Mesenchymal stem cell (in vitro differentiated cells and primary cell): ENCODE measurements around the gene PCSK6.

Experiments used
- DNase-seq: peaks from one replicate; pipeline ENCODE4 v3.0.0-alpha.2; 2013
- H2AFZ ChIP-seq: one replicate; pipeline ENCODE4 v1.6.1; 2013; ENCODE audit warnings: low read depth, mild to moderate bottlenecking, control low read depth, inconsistent platforms, low read length, moderate library complexity
- H2AK5ac ChIP-seq: 2 replicates; pipeline ENCODE4 v1.6.1; 2013; ENCODE audit warnings: low read length, moderate library complexity, mild to moderate bottlenecking, inconsistent platforms; ENCODE audit not compliant: severe bottlenecking
- H2BK120ac ChIP-seq: one replicate; pipeline ENCODE4 v1.6.1; 2013; ENCODE audit warnings: low read depth, mild to moderate bottlenecking, inconsistent platforms, low read length, moderate library complexity
- H2BK12ac ChIP-seq, 2 experiments: one replicate each; pipeline ENCODE4 v1.6.1; 2013; ENCODE audit warnings: inconsistent platforms in 2 of 2, low read length in 2 of 2, mild to moderate bottlenecking in 2 of 2, moderate library complexity in 2 of 2, control low read depth in 1 of 2
- H2BK15ac ChIP-seq: one replicate; pipeline ENCODE4 v1.6.1; 2013; ENCODE audit warnings: mild to moderate bottlenecking, low read depth, inconsistent platforms; ENCODE audit not compliant: poor library complexity, severe bottlenecking
- H2BK5ac ChIP-seq: 2 replicates; pipeline ENCODE4 v1.6.1; 2013; ENCODE audit warnings: low read depth, mild to moderate bottlenecking, low read length, control low read depth, inconsistent platforms; ENCODE audit not compliant: poor library complexity, severe bottlenecking
- H3K14ac ChIP-seq, 2 experiments: one replicate each; pipeline ENCODE4 v1.6.1; 2013; ENCODE audit warnings: inconsistent platforms in 2 of 2, low read length in 2 of 2, control low read depth in 1 of 2, mild to moderate bottlenecking in 1 of 2, moderate library complexity in 1 of 2
- H3K18ac ChIP-seq, 2 experiments: one replicate each; pipeline ENCODE4 v1.6.1; 2013; ENCODE audit warnings: inconsistent platforms in 2 of 2, low read length in 2 of 2, control low read depth in 1 of 2, low read depth in 1 of 2, mild to moderate bottlenecking in 1 of 2
- H3K23ac ChIP-seq, 2 experiments: one replicate each; pipeline ENCODE4 v1.6.1; 2013; ENCODE audit warnings: inconsistent platforms in 2 of 2, low read length in 2 of 2, mild to moderate bottlenecking in 2 of 2, moderate library complexity in 2 of 2, control low read depth in 1 of 2
- H3K27ac ChIP-seq: 2 replicates; pipeline ENCODE4 v1.5.1; 2013; ENCODE audit warnings: mild to moderate bottlenecking, moderate library complexity, low read length, control low read depth, inconsistent platforms; ENCODE audit not compliant: poor library complexity, severe bottlenecking
- H3K27me3 ChIP-seq, 2 experiments: 2 replicates each; pipeline versions ENCODE4 v1.6.1 to v1.7.0; 2013; ENCODE audit warnings: low read length in 2 of 2, mild to moderate bottlenecking in 2 of 2, moderate library complexity in 2 of 2, control low read depth in 1 of 2, inconsistent platforms in 1 of 2; ENCODE audit not compliant: control insufficient read depth in 1 of 2, insufficient read depth in 1 of 2
- H3K36me3 ChIP-seq, 2 experiments: 2 replicates each; pipeline versions ENCODE4 v1.6.1 to v1.7.0; 2013; ENCODE audit warnings: low read length in 2 of 2, control low read depth in 1 of 2, inconsistent platforms in 1 of 2, low read depth in 1 of 2, mild to moderate bottlenecking in 1 of 2; ENCODE audit not compliant: insufficient read depth in 2 of 2, control insufficient read depth in 1 of 2
- H3K4ac ChIP-seq, 2 experiments: one replicate each; pipeline ENCODE4 v1.6.1; 2013; ENCODE audit warnings: inconsistent platforms in 2 of 2, low read length in 2 of 2, mild to moderate bottlenecking in 2 of 2, moderate library complexity in 2 of 2, control low read depth in 1 of 2, low read depth in 1 of 2
- H3K4me1 ChIP-seq: 2 replicates; pipeline ENCODE4 v1.6.1; 2013; ENCODE audit warnings: low read depth, low read length, control low read depth; ENCODE audit not compliant: control insufficient read depth, insufficient read depth
- H3K4me2 ChIP-seq: 2 replicates; pipeline ENCODE4 v1.6.1; 2013; ENCODE audit warnings: low read length, mild to moderate bottlenecking, inconsistent platforms; ENCODE audit not compliant: poor library complexity, severe bottlenecking
- H3K4me3 ChIP-seq, 2 experiments: 2 replicates each; pipeline versions ENCODE4 v1.5.1 to v1.7.0; 2013; ENCODE audit warnings: low read length in 2 of 2, mild to moderate bottlenecking in 2 of 2, control low read depth in 1 of 2, low read depth in 1 of 2; ENCODE audit not compliant: insufficient read depth in 1 of 2
- H3K79me1 ChIP-seq: replicated peaks from 2 replicates; pipeline ENCODE4 v1.6.1; 2013; ENCODE audit warnings: mild to moderate bottlenecking, control low read depth, low read length, inconsistent platforms; ENCODE audit not compliant: poor library complexity, severe bottlenecking
- H3K9ac ChIP-seq: 2 replicates; pipeline ENCODE4 v1.7.0; 2013; ENCODE audit warnings: mild to moderate bottlenecking, low read length, moderate library complexity
- H3K9me3 ChIP-seq: 2 replicates; pipeline ENCODE4 v1.7.0; 2013; ENCODE audit warnings: mild to moderate bottlenecking, low read length; ENCODE audit not compliant: control insufficient read depth
- H4K8ac ChIP-seq: one replicate; pipeline ENCODE4 v1.6.1; 2013; ENCODE audit warnings: inconsistent platforms, mild to moderate bottlenecking, low read length, moderate library complexity
- H4K91ac ChIP-seq: one replicate; pipeline ENCODE4 v1.6.1; 2013; ENCODE audit warnings: mild to moderate bottlenecking, low read length, inconsistent platforms
- WGBS: methylation state at CpG from one replicate; pipeline ENCODE4 v1.1.7; 2013; ENCODE audit warnings: mixed read lengths; 5-methylcytosine and 5-hydroxymethylcytosine counted together

Gene PCSK6

DNA sequence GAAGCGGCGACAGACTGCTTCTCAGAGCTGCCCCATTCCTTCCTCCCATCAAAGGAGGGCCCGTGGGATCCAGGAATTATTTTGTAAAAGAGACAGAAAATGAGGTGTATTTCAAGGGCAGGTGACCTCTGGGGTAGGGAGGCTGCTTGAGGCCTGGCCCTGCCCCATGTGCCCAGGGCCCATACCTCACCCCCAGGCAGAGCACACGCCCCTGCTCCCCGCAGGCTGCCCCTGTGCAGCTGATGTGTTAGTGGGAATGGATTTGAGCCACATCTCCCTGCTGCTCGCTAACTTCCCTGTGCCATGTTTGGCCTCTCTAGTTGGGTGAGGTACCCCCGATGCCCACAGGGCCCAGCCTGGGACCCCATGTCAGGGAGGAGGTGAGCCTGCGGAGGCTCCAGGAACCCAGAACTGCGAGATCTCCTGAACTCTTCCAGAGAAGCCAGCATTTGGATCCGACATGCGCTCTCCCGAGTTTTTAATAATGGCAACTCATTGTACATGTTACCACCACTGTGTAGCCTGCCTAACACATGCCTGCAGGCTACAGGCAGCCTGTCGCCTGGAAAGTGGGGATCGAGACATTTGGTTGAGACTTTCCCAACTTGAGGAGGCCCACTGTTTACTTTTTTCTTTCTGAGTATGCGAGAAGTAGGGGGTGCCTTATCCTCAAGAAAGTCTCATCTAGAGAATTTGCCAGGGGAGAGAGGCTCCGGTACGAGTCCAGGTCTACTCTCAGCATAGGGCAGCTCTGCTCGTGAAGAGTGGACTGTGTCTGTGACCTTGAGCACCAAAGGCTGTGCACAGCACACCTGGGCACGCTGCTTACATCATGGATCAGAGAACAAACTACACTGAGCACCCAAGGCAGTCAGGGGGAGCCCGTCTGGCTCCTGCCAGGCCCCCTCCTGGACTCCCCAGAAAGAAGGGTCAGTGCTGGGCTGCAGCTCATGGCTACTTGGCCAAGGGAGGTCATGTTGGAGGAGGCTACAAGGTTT is 36.1 kb downstream of the PCSK6 start:
- Histone ChIP-seq H2AK5ac (no peak overlapping the region), H4K91ac (no peak overlapping the region), H3K4me2 (no peak overlapping the region), H3K9ac (no peak overlapping the region), H3K4me3 (no peak overlapping the region), H3K27me3 (peaks cover 0 to 5% of the 10 kb centered on the region in 2 experiments), H3K4ac (no peak overlapping the region), H4K8ac (no peak overlapping the region), H3K9me3 (no peaks in the 10 kb centered on the region), H2BK5ac (no peak overlapping the region), H3K79me1 (no peaks in the 10 kb centered on the region), H2BK15ac (no peak overlapping the region), H3K4me1 (no peaks in the 10 kb centered on the region), H3K18ac (peak overlapping the region in 1 of 2 experiments; percentile 48), H3K14ac (peak overlapping the region in 1 of 2 experiments; percentile 12), H3K36me3 (no peaks in the 10 kb centered on the region), H3K27ac (no peak overlapping the region), H2BK12ac (peak overlapping the region in 1 of 2 experiments; percentile 54), H2AFZ (no peak overlapping the region), H3K23ac (no peak overlapping the region), H2BK120ac (no peak overlapping the region)
- DNase-seq = no peak
- WGBS = 94% methylated on average over 17 of the region's 20 CpGs

DNA sequence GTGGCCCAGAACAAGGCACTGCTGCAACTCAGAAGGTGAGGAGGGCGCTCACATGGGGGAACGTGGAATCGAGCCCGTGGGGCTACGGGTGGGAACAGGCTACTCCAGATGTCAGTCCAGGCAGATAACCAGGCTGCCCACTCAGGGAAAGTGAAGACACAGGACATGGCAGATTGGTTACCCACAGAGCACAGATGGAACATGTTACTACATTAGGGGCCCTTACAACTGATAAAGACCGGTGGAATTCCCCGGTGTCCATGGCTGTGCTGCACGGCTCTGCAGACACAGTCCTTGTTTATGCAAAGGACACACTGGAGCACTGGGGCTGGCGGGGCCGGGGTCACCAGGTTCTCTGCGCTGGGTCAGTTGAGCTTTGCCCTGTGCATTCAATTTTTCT is 36.9 kb downstream of the PCSK6 start:
- no peak overlapping the region for H3K18ac ChIP-seq
- no peaks in the 10 kb centered on the region for H3K4me1 ChIP-seq
- no peak overlapping the region for H3K14ac ChIP-seq
- WGBS = 59% methylated on average over 11 of the region's 11 CpGs
- H2AFZ ChIP-seq = no peak overlapping the region
- no peak overlapping the region for H3K23ac ChIP-seq
- no peak overlapping the region for H4K91ac ChIP-seq
- no peak overlapping the region for H3K4me2 ChIP-seq
- no peak overlapping the region for H2BK12ac ChIP-seq
- H3K36me3 ChIP-seq = no peaks in the 10 kb centered on the region
- DNase-seq = no peak
- H3K27ac ChIP-seq = no peak overlapping the region
- H3K27me3 ChIP-seq = no peaks in the 10 kb centered on the region
- no peak overlapping the region for H3K9ac ChIP-seq
- H2BK120ac ChIP-seq = no peak overlapping the region
- H3K4ac ChIP-seq = no peak overlapping the region
- H3K79me1 ChIP-seq = no peaks in the 10 kb centered on the region
- H4K8ac ChIP-seq = no peak overlapping the region
- H2BK15ac ChIP-seq = no peak overlapping the region
- H2BK5ac ChIP-seq = no peak overlapping the region
- no peak overlapping the region for H3K4me3 ChIP-seq
- no peak overlapping the region for H2AK5ac ChIP-seq
- no peaks in the 10 kb centered on the region for H3K9me3 ChIP-seq

DNA sequence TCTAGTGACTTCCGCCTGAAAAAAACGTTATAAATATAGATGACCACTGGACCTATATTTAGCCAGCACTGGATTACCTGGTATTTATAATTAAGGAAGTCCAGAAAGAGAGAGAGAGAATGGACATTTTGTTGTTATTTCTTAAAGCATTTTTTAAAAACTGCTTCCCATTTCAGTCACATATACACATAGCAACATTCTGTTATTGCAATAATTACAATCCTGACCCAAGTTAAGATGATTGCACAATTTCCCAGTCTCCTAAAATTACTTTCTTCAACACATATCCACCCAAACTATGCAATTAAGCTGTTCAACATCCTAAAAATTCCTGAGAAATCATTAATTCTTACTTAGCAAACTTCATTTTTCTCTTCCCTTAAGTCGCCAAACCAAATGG is 37.7 kb downstream of the PCSK6 start:
- H3K27ac ChIP-seq = no peak overlapping the region
- no peak overlapping the region for H2BK5ac ChIP-seq
- no peak overlapping the region for H3K23ac ChIP-seq
- no peak overlapping the region for H2BK15ac ChIP-seq
- H3K4me1 ChIP-seq = no peaks in the 10 kb centered on the region
- WGBS = 98% methylated on average over 1 of the region's 3 CpGs
- no peak overlapping the region for H2AK5ac ChIP-seq
- no peak overlapping the region for H3K18ac ChIP-seq
- H3K14ac ChIP-seq = no peak overlapping the region
- no peak overlapping the region for H3K4me3 ChIP-seq
- no peak overlapping the region for H2AFZ ChIP-seq
- no peaks in the 10 kb centered on the region for H3K27me3 ChIP-seq
- no peak overlapping the region for H2BK120ac ChIP-seq
- no peaks in the 10 kb centered on the region for H3K36me3 ChIP-seq
- H4K91ac ChIP-seq = no peak overlapping the region
- no peak overlapping the region for H4K8ac ChIP-seq
- H3K9ac ChIP-seq = peak overlapping the region; percentile 63
- DNase-seq = no peak
- no peak overlapping the region for H3K4me2 ChIP-seq
- no peak overlapping the region for H3K4ac ChIP-seq
- no peak overlapping the region for H2BK12ac ChIP-seq
- H3K9me3 ChIP-seq = no peaks in the 10 kb centered on the region
- no peaks in the 10 kb centered on the region for H3K79me1 ChIP-seq

DNA sequence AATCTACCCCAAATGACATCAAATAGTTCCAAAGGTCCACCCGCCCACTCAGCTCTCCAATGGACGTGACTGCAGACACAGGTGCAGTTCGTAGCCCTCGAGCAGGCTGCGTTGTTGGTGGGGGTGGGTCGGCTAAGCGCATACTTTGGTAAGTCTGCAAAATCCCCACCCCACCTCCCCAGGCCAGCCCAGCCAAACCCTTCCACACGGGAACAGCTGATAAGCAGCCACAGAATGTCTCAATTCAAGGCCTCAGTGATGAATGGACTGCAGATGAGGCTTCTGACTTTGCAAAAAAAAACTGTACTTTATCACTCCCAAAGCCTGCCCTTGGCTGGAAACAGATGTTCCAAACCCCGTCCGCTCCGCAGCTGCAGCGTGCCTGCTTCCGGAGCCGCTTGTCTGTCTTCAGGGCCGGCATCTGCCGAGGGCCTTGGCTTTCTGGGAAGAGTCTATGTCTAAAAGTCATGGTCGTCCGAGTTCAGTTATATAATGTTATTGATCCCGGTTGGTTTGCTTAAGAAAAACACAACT is 38.2 kb downstream of the PCSK6 start:
- Histone ChIP-seq H3K27ac (no peak overlapping the region), H3K23ac (no peak overlapping the region), H2AK5ac (no peak overlapping the region), H3K4me3 (no peak overlapping the region), H2AFZ (no peak overlapping the region), H3K9ac (peak overlapping the region; percentile 63), H3K14ac (no peak overlapping the region), H3K4ac (no peak overlapping the region), H4K91ac (no peak overlapping the region), H3K4me2 (no peak overlapping the region), H3K27me3 (no peaks in the 10 kb centered on the region), H3K36me3 (no peaks in the 10 kb centered on the region), H4K8ac (no peak overlapping the region), H2BK12ac (no peak overlapping the region), H2BK15ac (no peak overlapping the region), H2BK5ac (no peak overlapping the region), H3K79me1 (no peaks in the 10 kb centered on the region), H3K9me3 (no peaks in the 10 kb centered on the region), H2BK120ac (no peak overlapping the region), H3K18ac (no peak overlapping the region), H3K4me1 (no peaks in the 10 kb centered on the region)
- WGBS = 54% methylated on average over 19 of the region's 19 CpGs
- peak; percentile 73 for DNase-seq
